ENCODE measurements around the gene POLN.

The POLN gene

GRCh38 chr4:2073808-2074481 is 168.0 kb downstream of the POLN start:
- DNase-seq (ENCODE audit: insufficient read length, low spot score) (no peak), FAIRE-seq (no peak)

GRCh38 chr4:2072971-2073807 is 168.7 kb downstream of the POLN start:
- FAIRE-seq (no peak), DNase-seq (ENCODE audit: insufficient read length, low spot score) (no peak)

- FAIRE-seq = no peak
These were observed 169.7 kb downstream of the POLN start for GRCh38 chr4:2071912-2072867.

GRCh38 chr4:2071252-2071911 is 170.5 kb downstream of the POLN start:
- DNase-seq (ENCODE audit: insufficient read length, low spot score) = no peak

More at GRCh38 chr4:2071912-2072867, 169.7 kb downstream of the POLN start:
- DNase-seq (ENCODE audit: insufficient read length, low spot score) = no peak

GRCh38 chr4:2070421-2071251 is 171.3 kb downstream of the POLN start:
- no peak for DNase-seq (ENCODE audit: insufficient read length, low spot score)
- FAIRE-seq = no peak

More at GRCh38 chr4:2071252-2071911, 170.5 kb downstream of the POLN start:
- no peak for FAIRE-seq

- DNase-seq (ENCODE audit: insufficient read length, low spot score) (no peak), FAIRE-seq (no peak)
These were observed 171.9 kb downstream of the POLN start for GRCh38 chr4:2069986-2070385.

GRCh38 chr4:2069161-2069971 is 172.6 kb downstream of the POLN start:
- FAIRE-seq = no peak
- DNase-seq (ENCODE audit: insufficient read length, low spot score) = no peak

GRCh38 chr4:2068566-2068965 is 173.4 kb downstream of the POLN start:
- DNase-seq (ENCODE audit: insufficient read length, low spot score) = no peak
- no peak for FAIRE-seq

GRCh38 chr4:2068198-2068470 is 173.8 kb downstream of the POLN start:
- no peak for FAIRE-seq

GRCh38 chr4:2067446-2068197 is 174.3 kb downstream of the POLN start:
- no peak for FAIRE-seq
- DNase-seq (ENCODE audit: insufficient read length, low spot score) = no peak

More at GRCh38 chr4:2068198-2068470, 173.8 kb downstream of the POLN start:
- DNase-seq (ENCODE audit: insufficient read length, low spot score) = no peak

GRCh38 chr4:2066571-2067445 is 175.1 kb downstream of the POLN start:
- FAIRE-seq (no peak), DNase-seq (ENCODE audit: insufficient read length, low spot score) (no peak)

GRCh38 chr4:2066011-2066551 is 175.8 kb downstream of the POLN start:
- no peak for DNase-seq (ENCODE audit: insufficient read length, low spot score)
- no peak for FAIRE-seq

GRCh38 chr4:2065106-2065930 is 176.6 kb downstream of the POLN start:
- FAIRE-seq (no peak), DNase-seq (ENCODE audit: insufficient read length, low spot score) (no peak)

- DNase-seq (ENCODE audit: insufficient read length, low spot score) (no peak), FAIRE-seq (no peak)
These were observed 177.5 kb downstream of the POLN start for GRCh38 chr4:2064276-2064991.

- no peak for FAIRE-seq
These were observed 178.2 kb downstream of the POLN start for GRCh38 chr4:2063557-2064275.

More at GRCh38 chr4:2063557-2064275, 178.2 kb downstream of the POLN start:
- DNase-seq (ENCODE audit: insufficient read length, low spot score) = no peak
